Subcutaneous adipose tissue (tissue), 4 donors: Measurements from ENCODE around the gene COPS4. TPM values are rescaled to one million over a fixed set of nuclear protein-coding genes. Genes with fewer than 3 reads are reported as not detected.

Experiments used
- total RNA-seq, 4 donors: library from RNA; depleted of rRNA; stranded (reverse); fragments of >200 nt; gene quantifications; one replicate each; pipeline ENCODE4 v1.1.0, GENCODE V29; 2016
- TF ChIP-seq, protein P1 (sequence below): fragments of 450-650 bp; IDR thresholded peaks from one replicate; pipeline ENCODE4 v1.5.1; 2016; ENCODE audit warnings: low read depth, mild to moderate bottlenecking, control low read depth, antibody characterized with exemption, moderate library complexity

COPS4 gene
- total RNA-seq, 4 donors from 2014 or later, result 34.3 to 71.3 (median 60.1) TPM

DNA sequence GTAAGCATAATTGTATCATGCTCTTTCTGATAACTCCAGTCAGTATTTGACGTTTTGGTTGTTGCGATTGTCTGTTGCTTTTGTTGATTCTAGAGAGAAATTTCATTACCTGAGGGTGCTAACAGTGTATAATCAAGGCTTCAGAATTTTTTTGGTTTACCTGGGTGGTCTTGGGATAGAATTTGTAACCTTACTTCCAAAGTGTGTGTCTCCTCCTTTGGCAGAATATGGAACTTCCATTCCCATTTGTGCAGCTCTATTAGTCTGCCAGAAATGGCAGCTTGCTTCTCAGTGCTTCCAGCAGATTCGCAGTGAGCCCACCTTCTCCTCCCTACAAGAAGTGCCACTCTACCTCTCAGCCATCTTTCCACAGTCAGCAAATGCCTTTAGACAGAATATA, 5.3 kb downstream of the COPS4 start:
- TF ChIP-seq, protein P1, sequence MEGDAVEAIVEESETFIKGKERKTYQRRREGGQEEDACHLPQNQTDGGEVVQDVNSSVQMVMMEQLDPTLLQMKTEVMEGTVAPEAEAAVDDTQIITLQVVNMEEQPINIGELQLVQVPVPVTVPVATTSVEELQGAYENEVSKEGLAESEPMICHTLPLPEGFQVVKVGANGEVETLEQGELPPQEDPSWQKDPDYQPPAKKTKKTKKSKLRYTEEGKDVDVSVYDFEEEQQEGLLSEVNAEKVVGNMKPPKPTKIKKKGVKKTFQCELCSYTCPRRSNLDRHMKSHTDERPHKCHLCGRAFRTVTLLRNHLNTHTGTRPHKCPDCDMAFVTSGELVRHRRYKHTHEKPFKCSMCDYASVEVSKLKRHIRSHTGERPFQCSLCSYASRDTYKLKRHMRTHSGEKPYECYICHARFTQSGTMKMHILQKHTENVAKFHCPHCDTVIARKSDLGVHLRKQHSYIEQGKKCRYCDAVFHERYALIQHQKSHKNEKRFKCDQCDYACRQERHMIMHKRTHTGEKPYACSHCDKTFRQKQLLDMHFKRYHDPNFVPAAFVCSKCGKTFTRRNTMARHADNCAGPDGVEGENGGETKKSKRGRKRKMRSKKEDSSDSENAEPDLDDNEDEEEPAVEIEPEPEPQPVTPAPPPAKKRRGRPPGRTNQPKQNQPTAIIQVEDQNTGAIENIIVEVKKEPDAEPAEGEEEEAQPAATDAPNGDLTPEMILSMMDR, result no peak

DNA sequence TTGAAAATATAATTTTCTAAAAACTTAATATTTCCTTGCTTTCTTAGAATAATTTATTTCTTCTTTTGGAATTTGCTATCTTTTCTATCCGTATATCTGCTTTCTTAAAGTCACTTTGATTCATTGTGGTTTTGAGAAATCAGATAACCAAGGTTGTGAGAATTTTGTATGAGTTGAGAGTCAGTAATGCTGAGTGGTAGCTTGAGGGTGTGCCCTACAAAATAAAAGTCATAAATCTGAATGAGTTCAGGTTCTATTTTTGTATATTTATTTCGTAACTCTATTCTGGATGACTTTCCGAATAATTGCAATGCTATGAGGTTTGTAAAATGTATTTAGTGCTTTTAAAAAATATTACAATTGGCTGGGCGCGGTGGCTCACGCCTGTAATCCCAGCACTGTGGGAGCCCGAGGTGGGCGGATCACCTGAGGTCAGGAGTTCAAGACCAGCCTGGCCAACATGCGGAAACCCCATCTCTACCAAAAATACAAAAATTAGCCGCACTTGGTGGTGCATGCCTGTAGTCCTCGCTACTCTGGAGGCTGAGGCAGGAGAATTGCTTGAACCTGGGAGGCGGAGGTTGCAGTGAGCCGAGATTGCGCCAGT, 8.9 kb downstream of the COPS4 start:
- TF ChIP-seq, protein P1, result no peak

DNA sequence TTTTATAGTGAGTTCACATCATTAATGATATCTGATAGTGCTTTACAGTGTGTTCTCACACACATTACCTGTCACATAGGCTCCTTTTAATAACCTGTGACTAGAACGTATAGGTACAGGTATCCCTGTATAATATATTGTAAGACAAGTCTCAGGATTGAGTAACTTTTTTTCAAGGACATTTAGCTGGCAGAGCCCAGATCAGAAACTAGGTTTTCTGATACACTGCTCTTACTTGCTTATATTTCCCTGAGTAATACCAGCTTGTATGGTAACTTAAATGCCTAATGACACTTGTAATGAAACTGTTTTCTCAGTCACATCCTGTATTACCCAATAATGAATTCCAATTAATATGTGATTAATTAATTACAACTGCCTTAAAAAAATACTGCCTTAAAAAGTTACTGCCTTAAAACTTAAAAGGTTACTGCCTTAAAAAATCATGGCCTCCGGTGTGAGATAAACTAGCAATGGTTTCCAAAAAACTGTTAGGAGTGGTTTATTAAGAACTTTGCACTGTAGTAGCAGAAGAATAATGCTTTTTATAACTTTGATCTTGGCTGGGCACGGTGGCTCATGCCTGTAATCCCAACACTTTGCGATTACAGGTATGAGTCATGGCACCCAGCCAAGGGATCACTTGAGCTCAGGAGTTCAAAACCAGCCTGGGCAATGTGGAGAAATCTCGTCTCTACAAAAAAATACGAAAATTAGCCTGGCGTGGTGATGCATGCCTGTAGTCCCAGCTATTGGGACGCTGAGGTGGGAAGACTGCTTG, 11.9 kb downstream of the COPS4 start:
- TF ChIP-seq, protein P1, result no peak

DNA sequence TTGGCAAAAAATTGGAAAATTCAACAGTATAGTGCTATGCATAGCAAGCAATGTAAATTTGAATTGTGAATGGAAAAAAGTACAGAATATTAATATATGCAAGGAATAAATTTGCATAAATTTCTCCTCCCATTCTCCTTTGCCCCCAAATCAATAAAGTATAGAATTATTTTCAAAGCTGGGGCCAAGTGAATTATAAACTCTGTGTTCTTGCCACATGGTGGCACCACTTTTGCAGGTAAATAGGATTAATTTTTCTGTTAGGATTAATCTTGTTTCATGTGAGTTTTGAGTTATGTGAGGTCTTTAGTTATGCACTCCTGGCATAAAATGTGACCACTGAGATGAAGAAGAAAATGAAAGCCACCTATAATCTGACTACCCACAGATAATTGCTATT, 19.9 kb downstream of the COPS4 start:
- TF ChIP-seq, protein P1, result no peak

DNA sequence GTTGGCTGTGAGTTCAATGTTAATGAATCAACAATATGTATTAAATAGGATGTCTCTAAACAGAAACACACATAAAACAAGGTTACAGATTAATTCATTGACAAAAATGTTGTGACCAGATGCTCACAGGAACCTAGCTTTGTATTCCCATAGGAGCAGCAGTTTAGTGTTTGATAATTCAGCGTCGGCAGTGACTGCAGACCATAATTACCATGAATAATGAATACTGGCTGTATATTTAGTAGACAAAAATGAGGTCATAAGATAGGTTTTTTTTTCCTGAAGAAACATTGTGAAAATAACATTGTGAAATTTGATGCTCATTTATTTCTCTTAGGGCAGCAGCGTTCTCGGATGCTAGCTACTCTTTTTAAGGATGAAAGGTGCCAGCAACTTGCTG, 27.8 kb downstream of the COPS4 start:
- TF ChIP-seq, protein P1, result no peak

DNA sequence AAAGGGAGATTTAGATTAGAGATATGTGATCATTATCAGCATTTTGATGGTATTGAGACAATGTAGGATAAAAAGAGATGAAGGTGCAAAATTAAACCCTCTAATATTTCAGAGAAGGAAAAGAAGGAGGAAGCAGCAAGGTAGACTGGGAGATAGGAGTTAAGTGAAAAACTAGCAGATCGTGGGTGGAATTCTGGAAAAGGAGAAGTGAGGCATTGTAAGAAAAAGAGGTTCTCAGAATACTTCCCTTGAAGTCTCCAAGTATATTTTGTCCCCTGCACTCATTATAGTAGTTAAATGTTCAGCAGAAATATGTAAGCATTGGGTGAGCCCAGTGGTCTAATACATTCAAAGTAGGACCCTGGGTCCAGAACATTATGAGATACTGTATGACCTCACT, 30.3 kb downstream of the COPS4 start:
- TF ChIP-seq, protein P1, result no peak

DNA sequence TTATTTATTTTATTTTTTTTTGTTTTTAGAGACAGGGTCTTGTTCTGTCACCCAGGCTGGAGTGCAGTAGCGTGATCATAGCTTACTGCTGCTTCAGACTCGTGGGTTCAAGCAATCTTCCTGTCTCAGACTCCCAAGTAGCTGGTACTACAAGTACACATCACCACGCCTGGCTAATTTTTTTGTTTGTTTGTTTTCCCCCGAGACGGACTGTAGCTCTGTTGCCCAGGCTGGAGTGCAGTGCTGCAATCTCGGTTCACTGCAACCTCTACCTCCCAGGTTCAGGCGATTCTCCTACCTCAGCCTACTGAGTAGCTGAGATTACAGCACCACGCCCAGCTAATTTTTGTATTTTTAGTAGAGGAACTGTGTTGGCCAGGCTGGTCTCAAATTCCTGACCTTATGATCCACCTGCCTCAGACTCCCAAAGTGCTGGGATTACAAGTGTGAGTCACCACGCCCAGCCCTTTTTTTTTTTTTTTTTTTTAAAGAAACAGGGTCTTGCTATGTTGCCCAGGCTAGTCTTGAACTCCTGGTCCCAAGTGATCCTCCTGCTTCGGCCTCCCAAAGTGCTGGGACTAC, 32.2 kb downstream of the COPS4 start:
- TF ChIP-seq, protein P1, result no peak
